Sigmoid colon (tissue), 4 donors: Measurements from ENCODE around the gene NELFCD.

Experiments used
- CTCF ChIP-seq, 4 experiments: fragments of 450-650 bp in 3 of 4; fragments of 200-600 bp in 1 of 4; IDR thresholded peaks; one replicate each; pipeline ENCODE4 v1.5.1; 2016 to 2019; ENCODE audit warnings: antibody characterized with exemption in 4 of 4, mild to moderate bottlenecking in 3 of 4, moderate library complexity in 2 of 4
- EP300 ChIP-seq, 4 donors: sonication (generic); formaldehyde crosslinking; IDR thresholded peaks; one replicate each; pipeline ENCODE4 v1.6.1; 2017; ENCODE audit warnings: antibody characterized with exemption in 4 of 4
- POLR2A ChIP-seq, 2 donors: fragments of 450-650 bp; IDR thresholded peaks; one replicate each; pipeline ENCODE4 v1.6.1; 2016; ENCODE audit warnings: antibody characterized with exemption in 2 of 2, mild to moderate bottlenecking in 2 of 2, moderate library complexity in 2 of 2

- no peak for TF ChIP-seq CTCF (IDR thresholded peaks at IDR 0.05)
- TF ChIP-seq POLR2A (IDR thresholded peaks at IDR 0.05): no peak
- no peak for TF ChIP-seq EP300 (IDR thresholded peaks at IDR 0.05)
Measured at GRCh38 chr20:58998656-58999055, 17.6 kb downstream of the NELFCD start.
